Central memory CD8-positive, alpha-beta T cell (primary cell): ENCODE measurements around the gene PLXNA2.

Experiments
- ATAC-seq: fragments of 150-1000 bp; cut with Tn5 transposase; replicated peaks from 2 replicates; pipeline ENCODE4 v1.10.0; 2022; ENCODE audit warnings: mild to moderate bottlenecking, moderate FRiP score, moderate number of reproducible peaks; ENCODE audit not compliant: poor library complexity, severe bottlenecking; ENCODE audit errors: extremely low read depth
- DNase-seq, 2 donors: peaks; one replicate each; pipeline ENCODE4 v3.0.0; 2021; ENCODE audit warnings: low spot score in 2 of 2
- H3K27ac Mint-ChIP-seq: one replicate; pipeline ENCODE4 v1.8.0; 2022; ENCODE audit warnings: low read depth, mild to moderate bottlenecking, moderate library complexity, mixed read lengths
- H3K27me3 Mint-ChIP-seq: one replicate; pipeline ENCODE4 v1.8.0; 2022; ENCODE audit warnings: mixed read lengths
- H3K36me3 Mint-ChIP-seq: one replicate; pipeline ENCODE4 v1.8.0; 2022; ENCODE audit warnings: mild to moderate bottlenecking, moderate library complexity, mixed read lengths; ENCODE audit not compliant: insufficient read depth
- H3K4me1 Mint-ChIP-seq: one replicate; pipeline ENCODE4 v1.8.0; 2022; ENCODE audit warnings: mixed read lengths
- H3K4me3 Mint-ChIP-seq: one replicate; pipeline ENCODE4 v1.8.0; 2022; ENCODE audit warnings: mild to moderate bottlenecking, moderate library complexity, mixed read lengths
- H3K9me3 Mint-ChIP-seq: one replicate; pipeline ENCODE4 v1.8.0; 2022; ENCODE audit warnings: mixed read lengths

The PLXNA2 gene

DNA sequence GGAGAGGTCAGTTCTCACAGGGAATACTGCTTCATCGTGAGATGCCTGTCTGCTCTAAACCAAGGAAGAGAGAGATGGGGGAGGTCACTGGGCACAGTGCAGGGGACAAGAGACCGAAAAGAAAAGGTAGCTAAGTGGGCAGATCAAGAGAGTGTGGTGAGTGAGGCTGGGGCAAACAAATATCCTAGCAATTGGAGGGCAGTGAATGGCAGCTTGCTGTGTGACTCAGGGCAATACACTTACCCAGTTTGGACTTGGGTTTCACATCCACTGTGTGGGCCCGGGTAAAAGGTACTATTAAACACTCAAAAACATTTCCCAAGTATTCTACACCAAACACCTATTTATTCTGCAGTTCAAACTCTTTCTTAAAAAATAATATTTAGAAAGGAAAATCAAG lies 10.2 kb downstream of the PLXNA2 start:
- Mint-ChIP-seq H3K36me3 (no peaks in the 10 kb centered on the region), H3K4me3 (no peak overlapping the region), H3K27me3 (peaks cover 97% of the 10 kb centered on the region), H3K9me3 (no peaks in the 10 kb centered on the region), H3K27ac (no peak overlapping the region), H3K4me1 (peaks cover 8% of the 10 kb centered on the region)
- ATAC-seq (no peak), DNase-seq (no peak)

- Mint-ChIP-seq H3K36me3 (no peaks in the 10 kb centered on the region), H3K9me3 (no peaks in the 10 kb centered on the region), H3K27me3 (peaks cover 97% of the 10 kb centered on the region), H3K4me3 (no peak overlapping the region), H3K27ac (no peak overlapping the region), H3K4me1 (peaks cover 8% of the 10 kb centered on the region)
- ATAC-seq, result no peak
- DNase-seq, result no peak
Measured at GRCh38 chr1:208233546-208233945, 10.6 kb downstream of the PLXNA2 start.

DNA sequence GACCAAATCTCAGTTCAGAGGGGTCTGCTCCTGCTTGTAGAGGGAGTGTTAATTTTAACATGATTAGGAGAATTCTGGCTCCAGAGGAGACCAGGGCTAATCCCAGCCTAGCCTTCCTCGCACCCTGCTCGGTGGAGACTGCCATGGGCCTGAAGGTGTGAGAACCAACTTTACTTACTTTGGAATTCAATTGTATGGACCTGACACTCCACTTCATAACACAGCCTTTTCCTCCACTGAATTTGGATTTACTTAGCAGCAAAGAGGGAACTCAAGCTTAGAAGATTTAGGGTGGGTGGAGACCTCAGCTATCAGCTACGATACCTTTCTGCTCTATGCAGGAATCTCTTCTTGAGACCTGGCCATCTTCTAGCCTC lies 11.5 kb downstream of the PLXNA2 start:
- DNase-seq (no peak), ATAC-seq (no peak)
- Mint-ChIP-seq H3K9me3 (no peaks in the 10 kb centered on the region), H3K4me3 (no peak overlapping the region), H3K27me3 (peaks cover 94% of the 10 kb centered on the region), H3K36me3 (no peaks in the 10 kb centered on the region), H3K4me1 (peaks cover 8% of the 10 kb centered on the region), H3K27ac (no peak overlapping the region)

DNA sequence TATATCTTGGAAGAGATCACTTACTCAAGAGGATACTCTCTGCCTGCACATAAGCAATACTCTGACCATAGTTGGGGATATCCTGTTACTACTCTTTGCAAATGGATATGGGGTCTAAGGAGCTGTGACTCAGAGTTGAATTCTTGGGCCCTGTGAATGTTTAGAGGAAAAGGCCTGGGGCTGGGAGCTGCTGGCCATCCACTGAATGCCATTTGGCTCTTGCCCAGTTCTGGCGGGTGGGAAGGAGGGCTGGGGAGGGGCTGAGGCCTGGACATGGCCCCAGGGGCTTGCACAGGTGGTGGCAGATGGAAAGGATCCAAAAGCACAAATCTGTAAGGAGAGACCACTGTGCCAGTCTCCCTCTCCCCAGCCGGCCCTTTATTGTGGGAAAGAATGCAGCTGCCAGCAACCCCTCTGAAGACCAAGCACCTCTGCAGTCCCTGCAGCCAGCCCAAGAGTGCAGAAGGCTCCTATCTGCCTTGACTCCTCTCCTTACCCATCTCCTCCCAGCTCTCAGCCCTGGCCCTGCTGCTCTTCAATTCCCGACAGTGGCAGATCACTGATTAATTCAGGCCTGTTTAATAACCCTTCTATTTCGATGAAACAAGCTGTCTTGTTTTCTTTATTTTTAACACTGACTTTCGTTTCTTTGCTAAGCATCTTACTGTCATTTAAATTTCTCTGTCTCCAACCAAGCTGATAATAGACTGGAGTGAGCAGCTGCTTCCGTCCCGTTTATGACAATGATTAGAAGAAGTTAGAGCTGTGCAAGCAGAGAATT lies 12.1 kb downstream of the PLXNA2 start:
- H3K27me3 Mint-ChIP-seq, result peaks cover 88% of the 10 kb centered on the region
- H3K27ac Mint-ChIP-seq, result no peak overlapping the region
- H3K4me1 Mint-ChIP-seq, result peaks cover 8% of the 10 kb centered on the region
- ATAC-seq (no peak), DNase-seq (no peak)
- no peak overlapping the region for H3K4me3 Mint-ChIP-seq
- H3K36me3 Mint-ChIP-seq, result no peaks in the 10 kb centered on the region
- H3K9me3 Mint-ChIP-seq, result no peaks in the 10 kb centered on the region

DNA sequence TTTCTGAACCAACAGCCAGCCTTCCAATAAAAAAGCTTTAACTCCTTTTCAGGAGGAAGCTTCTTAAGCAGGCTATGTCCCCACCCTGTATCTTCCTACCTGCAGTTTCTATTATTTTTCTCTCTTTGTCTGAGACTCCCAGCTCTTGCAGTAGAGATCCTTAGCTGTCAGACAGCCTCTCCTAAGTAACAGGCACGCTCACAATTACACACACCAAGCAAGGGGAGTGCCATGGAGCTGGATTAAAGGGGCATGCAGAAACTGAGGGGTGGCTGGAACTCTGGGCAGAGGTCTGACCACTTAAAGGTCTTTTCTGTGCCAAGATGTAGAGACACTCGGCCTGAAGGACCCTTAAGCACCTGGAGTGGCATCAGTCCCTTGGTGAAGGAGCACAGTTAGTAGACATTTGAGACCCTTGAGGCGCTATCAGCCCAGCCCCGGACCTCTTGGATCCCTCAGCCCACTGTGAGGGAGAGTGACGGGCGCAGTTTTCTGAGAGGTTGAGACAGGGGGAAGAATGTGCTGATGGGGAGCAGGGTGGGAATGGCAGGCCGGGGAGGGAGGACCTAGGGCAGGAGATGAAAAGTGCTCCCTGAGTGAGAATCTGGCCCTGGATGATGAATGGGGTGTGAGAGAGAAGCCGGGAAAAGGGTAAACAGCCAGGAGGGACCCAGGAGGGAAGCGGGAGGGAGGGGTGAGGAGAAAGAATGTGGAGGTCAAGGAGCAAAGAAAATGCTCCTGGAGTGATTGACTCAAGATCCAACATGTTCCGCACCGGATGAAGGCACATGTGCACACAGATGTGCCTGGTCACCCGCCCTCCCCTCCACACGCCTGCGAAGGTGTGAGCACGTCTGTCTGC lies 13.3 kb downstream of the PLXNA2 start:
- ATAC-seq, result no peak
- no peak for DNase-seq
- Mint-ChIP-seq H3K4me3 (no peak overlapping the region), H3K27me3 (peaks cover 76% of the 10 kb centered on the region), H3K4me1 (no peaks in the 10 kb centered on the region), H3K36me3 (no peaks in the 10 kb centered on the region), H3K9me3 (no peaks in the 10 kb centered on the region), H3K27ac (no peak overlapping the region)

DNA sequence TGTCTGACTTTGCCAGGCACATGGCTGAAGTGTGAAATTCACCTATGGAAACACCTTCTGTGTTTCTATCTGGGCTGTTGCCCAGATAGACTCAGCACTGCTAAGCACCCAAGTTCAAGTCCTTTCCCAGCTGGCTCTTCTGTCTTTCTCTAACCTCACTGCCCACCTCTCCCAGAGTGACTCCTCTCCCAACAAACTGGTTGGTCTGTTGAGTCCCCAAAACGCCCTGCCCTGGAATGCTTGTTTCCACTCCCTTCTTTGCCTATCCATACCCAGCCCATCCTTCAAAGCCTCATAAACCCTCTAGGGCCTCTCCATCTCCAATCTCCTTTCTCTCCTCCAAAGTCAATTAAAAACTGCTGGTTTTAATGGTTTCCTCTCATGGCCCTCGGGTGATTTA lies 15.6 kb downstream of the PLXNA2 start:
- no peak for DNase-seq
- no peak for ATAC-seq
- no peaks in the 10 kb centered on the region for H3K9me3 Mint-ChIP-seq
- H3K4me3 Mint-ChIP-seq, result no peak overlapping the region
- H3K4me1 Mint-ChIP-seq, result no peaks in the 10 kb centered on the region
- H3K27ac Mint-ChIP-seq, result no peak overlapping the region
- H3K27me3 Mint-ChIP-seq, result peaks cover 76% of the 10 kb centered on the region
- H3K36me3 Mint-ChIP-seq, result no peaks in the 10 kb centered on the region

- peaks cover 73% of the 10 kb centered on the region for H3K27me3 Mint-ChIP-seq
- H3K9me3 Mint-ChIP-seq, result no peaks in the 10 kb centered on the region
- H3K27ac Mint-ChIP-seq, result no peak overlapping the region
- ATAC-seq (no peak), DNase-seq (no peak)
- no peaks in the 10 kb centered on the region for H3K36me3 Mint-ChIP-seq
- H3K4me3 Mint-ChIP-seq, result no peak overlapping the region
- H3K4me1 Mint-ChIP-seq, result no peaks in the 10 kb centered on the region
Measured at GRCh38 chr1:208228026-208228425, 16.2 kb downstream of the PLXNA2 start.

GRCh38 chr1:208227366-208227765 lies 16.8 kb downstream of the PLXNA2 start:
- Mint-ChIP-seq H3K27me3 (peaks cover 73% of the 10 kb centered on the region), H3K9me3 (no peaks in the 10 kb centered on the region), H3K27ac (no peak overlapping the region), H3K36me3 (no peaks in the 10 kb centered on the region), H3K4me3 (no peak overlapping the region), H3K4me1 (no peaks in the 10 kb centered on the region)
- ATAC-seq (no peak), DNase-seq (no peak)

DNA sequence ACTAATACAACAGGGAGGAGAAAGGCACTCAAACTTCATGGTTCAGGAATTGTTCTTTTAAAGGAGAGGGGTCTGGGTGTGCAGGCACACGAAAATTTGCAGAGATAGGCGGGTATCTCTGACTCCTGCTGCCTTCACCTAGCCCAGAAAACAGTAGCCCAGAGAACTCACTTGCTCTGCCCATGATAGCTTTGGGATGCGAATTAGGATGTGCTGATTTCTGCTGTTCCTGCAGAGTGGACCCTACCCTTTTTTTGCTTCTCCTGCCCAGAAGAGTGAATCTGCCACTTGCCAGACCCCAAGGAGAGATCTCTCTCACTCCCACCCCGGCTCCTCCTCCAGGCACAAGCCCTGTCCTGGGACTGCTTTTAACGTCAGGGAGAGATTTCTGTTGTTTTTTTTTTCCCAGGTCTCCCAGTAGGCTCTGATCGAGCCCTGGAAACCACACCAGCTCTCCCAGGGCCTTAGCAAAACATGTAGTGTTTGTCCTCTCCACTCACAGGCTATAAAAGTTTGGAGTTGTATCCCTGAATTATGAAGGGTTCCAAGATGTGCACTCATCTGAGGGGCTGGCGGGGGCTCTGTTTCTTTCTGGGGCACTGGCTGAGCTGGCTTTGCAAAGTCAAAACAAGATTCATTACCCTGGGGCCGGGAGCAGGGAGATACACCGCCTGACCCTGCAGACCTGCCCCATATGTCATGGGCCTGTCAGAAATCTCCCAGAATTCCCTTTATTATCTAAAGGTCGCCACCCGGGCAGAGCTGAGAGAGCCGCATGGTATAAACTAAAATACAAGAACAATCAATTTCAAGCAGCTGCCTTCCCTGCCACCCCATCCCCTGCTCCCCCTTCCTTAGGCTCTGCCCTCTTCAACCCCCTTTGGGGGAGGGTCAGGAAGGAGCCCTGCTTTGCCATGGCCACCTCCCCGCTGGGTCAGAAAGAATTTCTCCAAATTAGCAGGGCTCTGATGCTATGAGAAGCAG lies 17.9 kb downstream of the PLXNA2 start:
- ATAC-seq (no peak), DNase-seq (no peak)
- H3K36me3 Mint-ChIP-seq, result no peaks in the 10 kb centered on the region
- H3K27ac Mint-ChIP-seq, result no peak overlapping the region
- H3K9me3 Mint-ChIP-seq, result no peaks in the 10 kb centered on the region
- peaks cover 67% of the 10 kb centered on the region for H3K27me3 Mint-ChIP-seq
- no peak overlapping the region for H3K4me3 Mint-ChIP-seq
- H3K4me1 Mint-ChIP-seq, result no peaks in the 10 kb centered on the region

GRCh38 chr1:208224192-208224713 lies 19.9 kb downstream of the PLXNA2 start:
- H3K27ac Mint-ChIP-seq, result no peak overlapping the region
- peaks cover under 1% of the 10 kb centered on the region for H3K36me3 Mint-ChIP-seq
- H3K9me3 Mint-ChIP-seq, result no peaks in the 10 kb centered on the region
- H3K4me1 Mint-ChIP-seq, result no peaks in the 10 kb centered on the region
- ATAC-seq (no peak), DNase-seq (no peak)
- H3K4me3 Mint-ChIP-seq, result no peak overlapping the region
- peaks cover 49% of the 10 kb centered on the region for H3K27me3 Mint-ChIP-seq

DNA sequence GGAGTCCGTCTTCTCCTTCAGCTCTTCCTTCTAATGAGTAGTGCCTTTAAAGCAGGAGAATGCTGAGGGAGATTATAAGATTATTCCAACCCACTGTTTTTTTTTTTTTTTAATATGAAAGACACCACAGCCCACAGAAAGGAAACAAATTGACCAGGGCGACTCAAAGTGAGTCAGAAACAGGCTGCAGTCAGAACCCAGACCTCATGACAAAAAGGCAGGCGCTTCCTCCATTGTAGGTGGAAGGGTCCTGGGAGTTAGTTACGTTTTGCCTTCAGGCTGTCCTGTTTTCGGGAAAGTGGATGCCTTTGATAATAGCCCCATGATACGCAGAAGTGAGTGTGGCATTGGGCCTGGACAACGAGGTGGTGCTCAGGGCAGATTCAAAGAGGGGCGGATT lies 21.0 kb downstream of the PLXNA2 start:
- Mint-ChIP-seq H3K4me1 (no peaks in the 10 kb centered on the region), H3K27me3 (peaks cover 38% of the 10 kb centered on the region), H3K36me3 (peaks cover 2% of the 10 kb centered on the region), H3K9me3 (no peaks in the 10 kb centered on the region), H3K4me3 (no peak overlapping the region), H3K27ac (no peak overlapping the region)
- DNase-seq (no peak), ATAC-seq (no peak)
